Stimulated activated CD8-positive, alpha-beta memory T cell treated with anti-CD3 and anti-CD28 coated beads, Interleukin-2, amount 100 ng/mL, for 48 hours (primary cell): ENCODE measurements around the gene ECSIT.
"Not testable (repeated sequence)": the region's sequence is repeated elsewhere in the genome, so short reads cannot be mapped to it uniquely, and the experiment has no call there.

Experiments
- DNase-seq, 2 donors: peaks; one replicate each; pipeline ENCODE4 v3.0.0-alpha.2; 2020; ENCODE audit warnings: low read depth in 2 of 2

The ECSIT gene, protein sequence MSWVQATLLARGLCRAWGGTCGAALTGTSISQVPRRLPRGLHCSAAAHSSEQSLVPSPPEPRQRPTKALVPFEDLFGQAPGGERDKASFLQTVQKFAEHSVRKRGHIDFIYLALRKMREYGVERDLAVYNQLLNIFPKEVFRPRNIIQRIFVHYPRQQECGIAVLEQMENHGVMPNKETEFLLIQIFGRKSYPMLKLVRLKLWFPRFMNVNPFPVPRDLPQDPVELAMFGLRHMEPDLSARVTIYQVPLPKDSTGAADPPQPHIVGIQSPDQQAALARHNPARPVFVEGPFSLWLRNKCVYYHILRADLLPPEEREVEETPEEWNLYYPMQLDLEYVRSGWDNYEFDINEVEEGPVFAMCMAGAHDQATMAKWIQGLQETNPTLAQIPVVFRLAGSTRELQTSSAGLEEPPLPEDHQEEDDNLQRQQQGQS

DNA sequence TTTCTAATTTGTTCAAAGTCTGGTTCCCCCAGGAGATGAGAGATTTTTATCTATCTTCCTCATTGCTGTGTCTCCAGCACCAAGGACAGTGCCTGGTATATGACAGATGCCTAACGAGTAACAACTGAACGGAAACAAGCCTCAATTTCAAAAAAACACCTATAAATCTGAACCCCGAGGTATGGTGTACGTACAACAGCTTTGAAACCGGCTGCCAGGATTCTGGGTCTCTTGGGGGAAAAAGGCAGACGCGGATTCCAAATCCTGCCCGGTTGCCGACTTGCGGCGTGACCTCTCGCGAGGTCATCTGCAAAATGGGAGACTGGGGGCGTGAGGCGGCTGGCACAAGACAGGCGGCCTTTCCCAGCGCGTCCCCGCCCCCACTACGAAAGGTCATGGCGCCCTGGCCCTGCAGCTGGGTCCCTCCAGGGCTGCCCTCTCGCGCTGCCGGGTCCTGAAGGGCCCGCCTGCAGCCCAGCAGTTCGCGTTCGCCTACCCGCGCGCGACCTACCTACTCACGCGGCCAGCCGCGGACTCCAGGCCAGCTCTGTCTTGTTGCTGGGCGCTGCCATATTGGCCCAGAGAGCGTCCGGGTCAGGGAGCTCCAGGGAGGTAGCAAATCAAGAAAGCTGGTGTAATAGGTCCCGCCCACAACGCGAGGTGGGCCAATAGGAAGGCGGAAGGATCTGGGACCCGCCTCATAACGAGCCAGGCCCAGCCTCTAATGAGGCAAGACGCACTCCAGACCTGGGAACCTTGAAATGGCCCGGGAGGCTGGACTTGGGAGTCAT lies at the start of gene ECSIT:
Gene ECSIT (minus strand): TSS at position 584 of the 791 bp plus-strand sequence. CDS start 9,964 bp downstream, outside the sequence.
- peak; percentile 85 to 91 for DNase-seq

DNA sequence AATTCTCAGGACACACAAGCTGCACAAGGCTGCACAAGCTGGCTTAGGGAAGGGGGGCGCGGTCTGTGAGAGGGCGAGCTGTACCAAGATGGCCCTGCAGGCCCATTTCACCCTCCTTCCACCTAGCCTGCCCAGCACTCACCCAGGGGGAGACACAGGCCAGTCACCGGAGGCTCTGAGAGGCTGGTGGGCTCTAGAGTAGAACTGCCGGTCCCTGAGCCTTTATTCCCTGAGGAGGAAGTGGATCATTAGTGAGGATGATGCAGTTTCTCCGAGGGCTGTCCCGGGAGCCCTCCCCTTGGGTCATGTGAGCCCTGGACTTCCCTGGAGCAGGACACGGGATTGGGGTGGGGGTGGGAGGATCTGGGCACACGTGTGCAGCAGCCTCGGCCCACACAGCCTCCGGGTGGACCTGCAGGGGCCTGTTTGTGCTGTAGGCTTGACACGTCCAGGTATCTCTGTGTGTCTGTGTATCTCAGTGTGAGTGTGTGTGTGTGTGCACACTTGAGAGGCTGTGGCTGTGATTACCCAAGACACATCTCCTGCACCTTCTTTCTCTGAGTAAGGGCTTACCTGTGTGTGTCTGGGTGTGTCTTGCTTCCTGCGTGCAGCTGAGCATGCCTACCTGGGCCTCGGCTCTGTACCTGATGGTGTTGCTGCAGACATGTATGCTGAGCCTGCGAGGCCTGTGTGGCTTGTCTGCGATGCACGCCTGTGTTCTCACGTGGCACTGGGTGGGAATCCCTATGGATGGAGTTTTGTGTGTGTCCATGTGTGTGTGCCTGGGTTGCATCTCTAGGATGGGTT lies 48.7 kb upstream of the ECSIT start, which contains the start of gene ACP5:
Gene ACP5 (minus strand): TSS at position 195 of the 807 bp plus-strand sequence. CDS start 328 bp downstream, outside the sequence.
- no peak for DNase-seq

DNA sequence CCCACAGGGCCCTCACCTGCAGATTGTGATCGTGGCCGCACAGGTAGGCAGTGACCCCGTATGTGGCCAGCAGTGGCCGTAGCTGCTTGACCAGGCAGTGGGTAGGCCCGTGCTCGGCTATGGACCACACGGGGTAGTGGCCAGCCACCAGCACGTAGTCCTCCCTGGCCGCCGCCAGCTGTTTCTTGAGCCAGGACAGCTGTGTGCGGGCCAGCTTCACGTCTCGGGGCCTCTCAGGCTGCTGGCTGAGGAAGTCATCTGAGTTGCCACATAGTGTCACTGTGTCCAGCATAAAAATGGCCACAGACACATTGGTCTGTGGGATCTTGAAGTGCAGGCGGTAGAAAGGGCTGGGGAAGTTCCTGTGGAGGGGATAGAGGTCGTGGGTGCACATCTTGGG lies 47.3 kb upstream of the ECSIT start:
- no peak for DNase-seq

DNA sequence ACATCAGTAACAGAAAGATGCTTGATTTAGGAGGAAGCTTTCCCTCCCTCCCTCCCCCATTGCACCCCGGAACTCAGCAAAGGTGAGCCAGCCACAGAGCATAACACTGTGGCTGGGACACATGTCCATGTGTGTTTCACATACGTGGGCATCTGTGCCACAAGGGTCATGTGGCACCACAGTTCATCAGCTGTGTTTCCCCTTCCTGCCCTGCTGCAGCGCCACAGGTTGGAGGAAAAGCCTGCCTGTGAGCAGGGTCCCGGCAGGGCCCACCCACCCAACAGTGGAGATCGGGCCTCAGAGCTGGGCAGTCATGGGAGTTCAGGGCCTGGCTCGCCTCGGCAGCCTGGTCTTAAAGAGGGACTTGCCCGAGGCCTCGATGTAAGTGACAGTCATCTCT lies 45.8 kb upstream of the ECSIT start:
- no peak for DNase-seq

DNA sequence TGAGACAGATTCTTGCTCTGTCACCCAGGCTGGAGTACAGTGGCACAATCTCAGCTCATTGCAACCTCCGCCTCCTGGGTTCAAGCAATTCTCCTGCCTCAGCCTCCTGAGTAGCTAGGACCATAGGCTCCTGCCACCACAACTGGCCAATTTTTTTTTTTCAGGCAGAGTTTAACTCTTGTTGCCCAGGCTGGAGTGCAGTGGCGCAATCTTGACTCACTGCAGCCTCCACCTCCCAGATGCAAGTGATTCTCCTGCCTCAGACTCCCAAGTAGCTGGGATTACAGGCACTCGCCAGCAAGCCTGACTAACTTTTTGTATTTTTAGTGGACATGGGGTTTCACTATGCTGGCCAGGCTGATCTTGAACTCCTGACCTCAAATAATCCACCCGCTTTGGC lies 44.8 kb upstream of the ECSIT start:
- DNase-seq: not testable (repeated sequence)

DNA sequence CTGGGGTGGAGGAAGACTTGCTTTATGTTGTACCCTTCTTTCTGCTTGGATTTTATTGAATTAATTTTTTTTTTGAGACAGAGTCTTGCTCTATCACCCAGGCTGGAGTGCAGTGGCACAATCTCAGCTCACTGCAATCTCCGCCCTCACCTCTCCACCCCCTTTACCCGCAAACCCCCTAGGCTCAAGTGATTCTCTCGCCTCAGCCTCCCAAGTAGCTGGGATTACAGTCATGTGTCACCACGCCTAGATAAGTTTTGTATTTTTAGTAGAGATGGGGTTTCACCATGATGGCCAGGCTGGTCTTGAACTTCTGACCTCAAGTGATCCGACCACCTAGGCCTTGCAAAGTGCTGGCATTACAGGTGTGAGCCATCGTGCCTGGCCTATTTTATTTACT lies 44.4 kb upstream of the ECSIT start:
- not testable (repeated sequence) for DNase-seq

DNA sequence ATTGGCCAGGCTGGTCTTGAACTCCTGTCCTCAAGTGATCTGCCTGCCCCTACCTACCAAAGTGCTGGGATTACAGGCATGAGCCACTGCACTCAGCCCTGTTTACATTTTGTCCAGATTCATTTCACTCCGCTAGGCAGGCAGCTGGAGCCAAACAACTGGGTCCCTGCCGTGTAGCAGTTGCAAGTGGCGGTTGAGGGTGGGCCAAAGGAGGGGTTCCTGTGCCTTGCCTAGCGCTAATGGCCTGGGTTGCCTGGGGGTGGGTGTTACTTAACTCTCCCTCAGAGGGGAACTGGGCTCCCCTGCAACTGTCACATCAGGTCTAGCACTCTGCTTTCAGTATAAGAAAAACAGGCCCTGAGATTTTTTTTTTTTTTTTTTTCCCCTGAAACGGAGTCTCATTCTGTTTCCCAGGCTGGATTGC lies 41.1 kb upstream of the ECSIT start:
- no peak for DNase-seq

DNA sequence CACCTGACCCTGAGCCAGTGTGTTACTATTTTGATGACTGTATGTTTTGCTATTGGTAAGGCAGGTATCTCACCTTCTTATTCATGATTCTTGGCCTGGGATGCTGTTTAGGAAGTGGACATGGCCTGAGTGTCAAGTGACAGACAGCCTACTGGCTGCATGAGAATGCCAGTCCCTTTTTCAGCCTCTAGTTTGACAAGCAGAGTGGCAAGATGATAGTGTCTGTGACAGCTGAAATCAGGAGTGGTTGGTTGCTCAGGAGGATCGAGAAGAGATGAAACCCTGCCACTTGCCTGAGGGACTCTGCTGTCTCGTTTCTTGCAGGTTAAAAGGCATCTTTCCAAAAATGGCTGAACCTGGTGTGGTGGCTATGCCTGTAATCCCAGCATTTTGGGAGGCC lies 37.2 kb upstream of the ECSIT start:
- DNase-seq: no peak

DNA sequence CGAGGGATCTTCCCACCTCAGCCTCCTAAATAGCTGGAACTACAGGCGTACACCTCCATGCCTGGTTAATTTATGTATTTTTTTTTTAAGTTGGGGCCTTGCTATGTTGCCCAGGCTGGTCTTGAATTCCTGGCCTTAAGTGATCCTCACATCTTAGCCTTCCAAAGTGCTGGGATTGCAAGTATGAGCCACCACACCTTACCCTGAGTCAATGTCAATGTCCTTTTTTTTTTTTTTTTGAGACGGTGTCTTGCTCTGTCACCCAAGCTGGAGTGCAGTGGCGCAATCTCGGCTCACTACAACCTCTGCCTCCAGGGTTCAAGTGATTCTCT lies 36.7 kb upstream of the ECSIT start:
- DNase-seq: not testable (repeated sequence)

DNA sequence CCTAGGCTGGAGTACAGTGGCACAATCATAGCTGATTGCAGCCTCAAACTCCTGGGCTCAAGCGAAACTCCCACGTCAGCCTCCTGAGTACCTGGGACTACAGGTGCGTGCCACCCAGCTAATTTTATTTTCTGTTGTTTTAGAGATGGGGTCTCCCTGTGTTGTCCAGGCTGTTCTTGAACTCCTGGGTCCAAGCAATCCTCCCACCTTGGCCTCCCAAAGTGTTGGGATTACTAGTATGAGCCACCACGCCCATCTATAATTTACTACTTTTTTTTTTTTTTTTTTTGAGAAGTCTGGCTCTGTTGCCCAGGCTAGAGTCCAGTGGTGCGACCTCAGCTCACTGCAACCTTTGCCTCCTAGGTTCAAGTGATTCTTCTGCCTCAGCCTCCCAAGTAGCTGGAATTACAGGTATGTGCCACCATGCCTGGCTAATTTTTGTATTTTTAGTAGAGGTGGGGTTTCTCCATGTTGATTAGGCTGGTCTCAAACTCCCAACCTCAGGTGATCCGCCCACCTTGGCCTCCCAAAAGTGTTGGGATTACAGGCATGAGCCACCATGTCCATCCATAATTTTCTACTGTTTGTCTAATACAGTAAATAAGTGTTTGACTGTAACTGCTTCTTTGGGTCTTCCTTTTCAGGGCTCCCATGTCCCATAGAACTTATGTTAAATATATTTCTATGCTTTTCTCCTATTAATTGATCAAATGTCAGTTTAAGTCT lies 35.3 kb upstream of the ECSIT start:
- DNase-seq: not testable (repeated sequence)

DNA sequence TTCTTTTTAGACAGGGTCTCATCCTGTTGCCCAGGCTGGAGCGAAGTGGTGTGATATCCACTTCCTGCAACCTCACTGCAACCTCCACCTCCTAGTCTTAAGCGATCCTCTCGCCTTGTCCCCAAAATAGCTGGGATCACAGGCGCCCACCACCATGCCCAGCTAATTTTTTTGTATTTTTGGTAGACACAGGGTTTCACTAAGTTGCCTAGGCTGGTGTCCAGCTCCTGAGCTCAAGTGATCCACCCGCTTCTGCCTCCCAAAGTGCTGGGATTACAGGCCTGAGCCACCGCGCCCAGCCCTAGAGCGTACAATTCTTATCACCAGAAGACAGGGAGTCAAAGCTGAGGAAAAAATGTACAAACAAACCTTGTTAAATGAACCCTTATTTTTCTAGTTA lies 34.6 kb upstream of the ECSIT start:
- no peak for DNase-seq

DNA sequence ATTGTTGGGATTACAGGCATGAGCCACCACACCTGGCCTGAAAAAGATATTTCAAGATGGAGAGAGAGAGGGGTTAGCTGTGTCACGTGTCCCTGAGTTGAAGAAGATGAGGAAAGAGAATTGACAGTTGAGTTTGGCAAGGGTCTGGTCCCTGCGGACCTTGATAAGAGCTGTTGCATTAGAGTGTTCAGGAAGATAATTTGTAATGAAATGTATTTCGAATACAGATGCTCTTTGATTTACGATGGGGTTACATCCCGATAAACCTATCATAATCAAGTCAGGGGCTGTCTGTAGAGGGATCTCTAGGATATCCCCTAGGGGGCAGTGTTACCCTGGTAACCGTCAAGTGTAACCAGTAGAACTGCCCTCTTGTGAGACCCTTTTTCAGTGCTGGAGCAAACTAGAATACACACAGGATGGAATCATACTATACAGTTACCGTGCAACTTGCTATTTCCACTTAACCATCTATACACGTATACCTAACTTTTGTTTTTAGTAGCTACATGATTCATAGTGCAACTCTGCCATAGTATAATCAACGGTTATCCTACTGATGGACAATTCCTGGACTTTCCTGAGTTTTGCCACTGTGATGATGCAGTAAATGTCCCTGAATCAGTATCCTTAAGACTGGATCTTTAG lies 31.6 kb upstream of the ECSIT start:
- DNase-seq: no peak

DNA sequence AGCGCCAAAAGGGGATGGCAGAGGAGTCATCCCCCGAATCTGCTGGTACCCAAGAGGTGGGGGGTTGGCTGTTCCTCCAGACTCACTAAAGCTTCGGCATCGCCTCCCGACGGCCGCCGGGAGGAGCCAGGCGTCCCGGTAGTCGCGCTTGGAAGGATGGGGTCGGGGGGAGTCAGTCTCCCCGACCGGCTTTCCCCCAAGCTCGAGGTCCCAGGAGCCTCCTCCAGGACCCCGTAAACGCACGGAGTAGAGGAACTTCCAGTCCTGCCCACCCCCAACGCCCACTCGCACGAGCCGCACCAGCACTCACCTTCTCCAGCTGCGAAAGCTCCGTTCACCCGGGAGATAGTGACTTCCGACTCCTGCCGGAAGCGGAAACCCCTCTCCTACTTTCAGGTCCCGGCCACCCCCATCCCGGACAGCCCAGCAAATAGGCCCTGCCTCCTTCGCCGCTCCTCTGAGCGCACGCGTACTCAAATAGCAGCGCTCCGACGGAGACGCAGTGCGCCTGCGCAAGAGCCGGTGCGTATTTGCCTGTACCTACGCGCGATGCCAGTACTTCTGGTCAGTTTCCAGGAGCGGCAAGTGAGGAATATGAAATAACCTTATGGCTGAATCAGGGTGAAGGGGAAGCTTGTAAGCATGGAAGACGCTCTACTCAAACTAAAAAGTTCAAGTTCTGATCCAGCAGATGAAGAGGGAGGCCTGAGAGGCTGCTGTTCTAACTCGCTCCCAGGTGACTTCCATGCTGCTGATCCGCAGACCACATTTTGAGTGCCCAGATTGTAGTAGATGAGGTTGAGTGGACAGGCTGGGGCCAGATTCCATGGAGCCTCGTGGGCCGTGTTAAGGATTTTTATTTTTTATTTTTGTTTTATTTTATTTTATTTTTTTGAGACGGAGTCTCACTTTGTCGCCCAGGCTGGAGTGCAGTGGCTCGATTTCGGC lies 30.2 kb upstream of the ECSIT start, which contains the start of gene ELOF1:
Gene ELOF1 (minus strand): TSS at position 350 of the 948 bp plus-strand sequence. CDS start 4,883 bp downstream, outside the sequence.
- peak; percentile 95 to 98 for DNase-seq

DNA sequence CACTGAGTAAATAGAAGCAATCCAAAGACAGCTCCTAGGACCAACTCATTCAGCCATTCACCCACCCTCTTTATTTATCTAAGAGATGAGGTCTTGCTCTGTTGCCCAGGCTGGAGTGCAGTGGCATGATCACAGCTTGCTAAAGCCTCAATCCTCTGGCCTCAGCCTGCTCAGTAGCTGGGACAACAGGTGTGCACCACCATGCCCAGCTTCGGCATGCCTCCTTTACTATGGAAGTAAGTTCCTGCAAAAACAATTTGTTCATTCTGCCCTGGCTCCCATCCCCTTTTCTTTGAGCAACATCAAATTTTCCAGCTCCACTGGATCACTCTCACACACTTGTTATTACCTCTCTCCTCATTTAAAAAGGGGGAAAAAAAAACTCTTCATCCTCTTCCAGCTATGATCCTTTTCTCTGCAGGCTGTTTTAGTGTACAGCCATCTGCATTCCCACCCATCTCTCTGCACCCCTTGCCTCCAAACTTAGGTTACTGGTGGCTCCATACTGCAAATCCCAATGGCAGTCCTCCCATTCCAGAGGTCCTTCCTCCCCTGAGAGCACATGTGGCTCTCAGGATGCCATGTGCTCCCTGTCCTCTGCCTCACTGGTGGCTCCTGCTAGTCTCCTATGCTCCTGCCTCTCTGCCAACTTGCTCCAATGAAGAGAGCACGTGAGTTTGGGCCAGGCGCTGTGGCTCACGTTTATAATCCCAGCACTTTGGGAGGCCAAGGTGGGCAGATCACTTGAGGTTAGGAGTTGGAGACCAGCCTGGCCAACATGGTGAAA lies 27.9 kb upstream of the ECSIT start:
- no peak for DNase-seq

DNA sequence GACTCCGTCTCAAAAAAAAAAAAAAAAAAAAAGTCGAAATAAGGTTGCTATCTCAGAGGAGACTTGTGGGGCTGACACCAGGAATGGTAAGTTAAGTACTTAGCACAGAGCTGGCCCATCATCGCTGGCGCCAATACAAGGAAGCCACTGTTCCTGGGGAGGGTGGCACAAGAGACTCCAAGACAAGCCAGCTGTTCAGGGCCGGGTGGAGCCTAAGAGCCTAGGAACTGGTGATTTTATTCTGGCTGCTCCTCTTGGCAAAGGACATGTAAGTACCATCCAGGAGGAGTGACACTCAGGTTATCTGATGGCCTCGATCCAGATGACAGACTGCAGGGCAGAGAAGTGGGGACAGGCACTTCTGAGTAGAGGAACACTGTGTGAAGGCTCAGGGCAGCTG lies 26.3 kb upstream of the ECSIT start:
- no peak for DNase-seq

DNA sequence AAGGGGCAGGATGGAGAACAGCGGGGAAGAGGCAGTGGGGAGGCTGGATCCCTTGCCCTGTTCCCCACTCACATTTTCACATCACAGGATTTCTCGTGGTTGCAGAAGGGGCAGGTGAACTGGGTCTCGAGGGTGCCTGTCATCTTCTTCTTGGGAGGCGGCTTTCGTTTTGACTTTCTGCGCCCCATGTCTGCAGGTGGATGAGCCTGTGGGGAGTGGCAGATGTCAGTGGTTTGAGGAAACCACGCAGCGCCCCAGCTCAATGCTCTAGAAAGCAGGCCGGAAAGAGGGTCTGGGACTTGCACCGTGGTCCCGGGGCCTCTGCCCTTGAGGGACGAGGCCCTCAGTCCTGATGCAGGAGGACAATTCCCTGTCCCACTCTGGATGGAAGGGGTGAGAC lies 25.2 kb upstream of the ECSIT start:
- DNase-seq: no peak

DNA sequence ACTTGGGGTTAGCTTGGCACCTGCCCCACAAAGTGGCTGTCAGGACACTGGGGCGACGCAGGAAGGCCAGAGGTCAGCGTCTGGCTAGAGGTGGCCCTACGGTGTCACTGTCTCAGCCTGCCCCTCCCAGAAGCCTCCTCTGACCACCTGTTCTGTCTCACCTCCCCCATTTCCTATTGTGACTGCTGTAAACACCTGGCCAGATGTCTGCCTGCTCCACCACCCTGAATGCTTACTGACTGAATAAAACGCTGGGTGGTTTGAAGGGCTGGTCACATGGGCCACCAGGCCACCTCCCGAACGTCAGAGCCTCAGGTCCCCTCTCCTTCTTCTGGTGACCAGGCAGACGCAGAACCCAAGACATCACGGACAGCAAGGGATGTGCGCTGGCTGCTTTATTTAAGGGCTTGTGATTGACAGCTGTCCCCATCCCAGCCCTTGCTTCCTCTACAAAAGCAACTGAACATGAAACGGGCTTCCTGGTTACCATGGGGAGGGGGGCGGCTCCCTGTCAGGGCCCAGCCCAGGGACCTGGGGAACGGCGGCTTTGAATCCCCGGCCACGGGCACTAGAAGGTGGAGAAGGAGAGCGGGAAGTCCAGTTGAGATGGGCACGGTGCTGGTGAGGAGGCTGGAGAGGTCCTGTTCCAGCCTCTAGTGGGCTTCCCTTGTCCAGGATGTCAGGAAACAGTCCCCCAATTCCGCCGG lies 23.9 kb upstream of the ECSIT start:
- DNase-seq: no peak

DNA sequence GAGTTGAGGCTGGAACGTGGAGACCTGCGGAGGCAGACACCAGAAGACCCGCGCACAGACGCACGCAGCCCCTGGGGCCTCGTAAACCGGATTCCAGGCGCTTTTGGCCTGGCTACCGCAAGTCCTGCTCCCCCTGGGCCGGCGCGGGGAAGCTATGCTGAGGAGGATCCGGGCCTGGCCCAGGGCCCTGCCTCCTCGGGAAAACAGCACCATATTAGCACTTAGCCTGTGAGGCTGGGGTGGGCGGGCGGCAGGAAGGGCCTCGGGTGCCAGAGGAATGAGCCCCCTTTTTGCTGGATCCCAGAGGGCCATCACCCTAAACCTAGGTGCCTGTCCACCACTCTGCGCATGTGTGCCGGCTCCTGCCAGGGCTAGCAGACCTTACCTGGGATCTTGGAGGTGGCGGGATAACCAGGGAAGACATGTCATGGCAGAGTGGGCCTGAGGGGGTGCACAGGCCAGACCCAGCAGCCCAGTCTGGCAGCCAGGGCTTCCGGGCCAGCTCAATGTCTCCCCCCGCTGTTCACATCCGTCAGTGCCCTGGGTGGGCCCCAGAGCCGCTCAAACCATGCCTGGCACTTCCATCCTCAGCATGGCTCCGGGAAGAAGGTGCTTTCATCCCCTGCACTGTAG lies 22.8 kb upstream of the ECSIT start:
- no peak for DNase-seq
